Endothelial cell of umbilical vein (primary cell): Measurements from ENCODE around the gene ARSJ. TPM values are rescaled to one million over a fixed set of nuclear protein-coding genes. Genes with fewer than 3 reads are reported as not detected.
"Not testable (repeated sequence)": the region's sequence is repeated elsewhere in the genome, so short reads cannot be mapped to it uniquely, and the experiment has no call there.

Source experiments
- BruUV-seq: library from RNA; stranded (reverse); fragments of 400-500 nt; replicated peaks from 2 replicates; lab custom pipeline; 2021; lab: Mats Ljungman, UMichigan
- CTCF ChIA-PET: fragments of 300-600, 350-600 bp; sonication (Branson Sonifier 250); formaldehyde crosslinking; loops from one replicate; lab custom pipeline; 2021; ENCODE audit warnings: antibody characterized with exemption, inconsistent platforms; lab: Charles Lee
- POLR2A ChIA-PET: fragments of 300-600, 350-600 bp; sonication (Branson Sonifier 250); formaldehyde crosslinking; loops from one replicate; lab custom pipeline; 2021; ENCODE audit warnings: antibody characterized with exemption, inconsistent platforms; lab: Charles Lee
- DNase-seq: peaks from one replicate; pipeline ENCODE4 v3.0.0-alpha.2; 2011; ENCODE audit warnings: low read depth, low spot score
- FAIRE-seq: peaks from 2 replicates; lab custom pipeline; 2011; peaks lifted over from hg19 to GRCh38; lab: Jason Lieb, UNC
- H2AFZ ChIP-seq: 2 replicates; pipeline ENCODE4 v1.6.0; 2012; ENCODE audit warnings: low read depth, low read length, control low read depth, inconsistent platforms
- H3K27ac ChIP-seq: 2 replicates; pipeline ENCODE4 v1.5.1; 2011; ENCODE audit warnings: low read depth, mild to moderate bottlenecking, control low read depth, low read length, moderate library complexity; ENCODE audit not compliant: insufficient read depth
- H3K27me3 ChIP-seq, 2 experiments: 2 replicates each; pipeline versions ENCODE4 v1.6.0 to v1.6.1; 2011; ENCODE audit warnings: low read length in 2 of 2, mixed read lengths in 1 of 2; ENCODE audit not compliant: control insufficient read depth in 2 of 2, insufficient read depth in 2 of 2
- H3K36me3 ChIP-seq, 2 experiments: 2 replicates in 1 of 2; 3 replicates in 1 of 2; pipeline ENCODE4 v1.5.1; 2011; ENCODE audit warnings: low read length in 2 of 2, mild to moderate bottlenecking in 1 of 2, moderate library complexity in 1 of 2; ENCODE audit not compliant: control insufficient read depth in 2 of 2, insufficient read depth in 2 of 2; ENCODE audit errors: extremely low read depth in 1 of 2
- H3K4me1 ChIP-seq: 3 replicates; pipeline ENCODE4 v1.5.1; 2011; ENCODE audit warnings: mild to moderate bottlenecking, low read length; ENCODE audit not compliant: control insufficient read depth, insufficient read depth; ENCODE audit errors: extremely low read depth
- H3K4me2 ChIP-seq: 2 replicates; pipeline ENCODE4 v1.6.1; 2011; ENCODE audit warnings: low read length, control low read depth, mixed read lengths; ENCODE audit not compliant: insufficient read depth
- H3K4me3 ChIP-seq, 3 experiments: fragments of 200-600 bp in 1 of 3; sonication (generic), shearing (Covaris generic) in 1 of 3; replicated peaks in 1 of 3; 2 replicates each; pipeline ENCODE4 v1.5.1; 2011 to 2016; ENCODE audit warnings: control low read depth in 3 of 3, low read length in 3 of 3, mild to moderate bottlenecking in 2 of 3, inconsistent platforms in 1 of 3, low read depth in 1 of 3, moderate library complexity in 1 of 3; ENCODE audit not compliant: insufficient read depth in 1 of 3
- H3K79me2 ChIP-seq: 2 replicates; pipeline ENCODE4 v1.6.0; 2012; ENCODE audit warnings: low read length, inconsistent platforms; ENCODE audit not compliant: control insufficient read depth, insufficient read depth
- H3K9ac ChIP-seq: replicated peaks from 2 replicates; pipeline ENCODE3; 2011; ENCODE audit warnings: low read length, control low read depth; ENCODE audit not compliant: insufficient read depth; ENCODE audit errors: extremely low read depth
- H3K9me1 ChIP-seq: replicated peaks from 3 replicates; pipeline ENCODE4 v1.6.0; 2011; ENCODE audit warnings: mild to moderate bottlenecking, low read length; ENCODE audit not compliant: control insufficient read depth, insufficient read depth; ENCODE audit errors: extremely low read depth
- H3K9me3 ChIP-seq: replicated peaks from 2 replicates; pipeline ENCODE4 v1.5.1; 2012; ENCODE audit warnings: low read length, inconsistent platforms; ENCODE audit not compliant: control insufficient read depth, insufficient read depth
- H4K20me1 ChIP-seq: replicated peaks from 2 replicates; pipeline ENCODE3; 2011; ENCODE audit warnings: mild to moderate bottlenecking, low read length; ENCODE audit not compliant: control insufficient read depth, insufficient read depth; ENCODE audit errors: extremely low read depth
- FOS ChIP-seq: IDR thresholded peaks from 2 replicates; pipeline ENCODE4 v1.6.1; 2011; ENCODE audit warnings: mild to moderate bottlenecking, low read length, moderate library complexity, borderline replicate concordance; ENCODE audit not compliant: insufficient read depth
- GATA2 ChIP-seq: IDR thresholded peaks from 2 replicates; pipeline ENCODE4 v1.7.0; 2011; ENCODE audit warnings: low read depth, mild to moderate bottlenecking, moderate library complexity, mixed read lengths, low read length; ENCODE audit not compliant: insufficient read length, insufficient read depth
- JUN ChIP-seq: IDR thresholded peaks from 2 replicates; pipeline ENCODE4 v1.6.1; 2011; ENCODE audit warnings: borderline replicate concordance, low read depth; ENCODE audit not compliant: insufficient read length, insufficient read depth
- POLR2AphosphoS5 ChIP-seq: IDR thresholded peaks from 2 replicates; pipeline ENCODE4 v1.6.1; 2012; ENCODE audit warnings: low read depth, mild to moderate bottlenecking, control low read depth, low read length, moderate library complexity; ENCODE audit not compliant: insufficient read depth
- dilution Hi-C: fragments of 300-500 bp; cut with MboI; formaldehyde crosslinking; loops from one replicate; pipeline ENCODE4 v1.15.0; 2019; ENCODE audit warnings: low sequenced_read_pairs; ENCODE audit not compliant: extremely low pct_ligation_motif_present
- intact Hi-C: fragments of 100-400 bp; cut with micrococcal nuclease; formaldehyde crosslinking; loops from one replicate; pipeline ENCODE4 v1.10.0; 2022
- polyA plus RNA-seq, 4 experiments: library from polyadenylated mRNA; depleted of rRNA in 3 of 4; stranded (reverse) in 3 of 4; unstranded in 1 of 4; fragments of >200 nt; gene quantifications; 2 replicates each; pipeline versions ENCODE4 v1.2.1 to v1.2.3, GENCODE V29; 2011 to 2012; ENCODE audit warnings: missing spikeins in 1 of 4
- total RNA-seq: library from RNA; stranded (reverse); gene quantifications from 2 replicates; pipeline ENCODE4 v1.2.3, GENCODE V29; 2021

Gene ARSJ
- total and polyA plus RNA-seq, 2 donors (not counting 3 experiments of a cell fraction or from before 2014, with no cell fraction given) = 21.9 to 50.0 TPM

- peak; percentile 83 for FAIRE-seq
- POLR2A ChIA-PET = interaction anchor here (1.0 to 1.3 kb wide), 2 partner anchors 9 to 26 kb away, joined by 4 to 11 read pairs; partner anchors contain the start of gene ARSJ
- Histone ChIP-seq H3K27ac (no peak overlapping the region), H2AFZ (no peak overlapping the region), H3K4me3 (no peak overlapping the region), H3K9me1 (no peaks in the 10 kb centered on the region), H3K4me1 (peaks cover 15% of the 10 kb centered on the region), H4K20me1 (no peaks in the 10 kb centered on the region), H3K27me3 (no peaks in the 10 kb centered on the region), H3K4me2 (peak overlapping the region; percentile 64), H3K9me3 (no peaks in the 10 kb centered on the region), H3K36me3 (no peaks in the 10 kb centered on the region), H3K9ac (no peak overlapping the region), H3K79me2 (no peaks in the 10 kb centered on the region)
- CTCF ChIA-PET = interaction anchor here (0.6 to 1.3 kb wide), 12 partner anchors 9 to 373 kb away, joined by 3 to 17 read pairs (median 3); no protein-coding TSS in a partner anchor
- peak; percentile 76 for DNase-seq
- TF ChIP-seq GATA2 = no peak
- peak; percentile 62 for TF ChIP-seq JUN
- TF ChIP-seq POLR2AphosphoS5 = peak; percentile 26
- peak; percentile 62 for TF ChIP-seq FOS
- no TSS peak for BruUV-seq
- dilution Hi-C loops = no loop called here
- intact Hi-C loops = loop anchor here (1.0 kb wide), 2 partner anchors 9 to 25 kb away; no protein-coding TSS in a partner anchor
Observed at GRCh38 chr4:114005569-114006442, 26.4 kb upstream of the ARSJ start.

DNA sequence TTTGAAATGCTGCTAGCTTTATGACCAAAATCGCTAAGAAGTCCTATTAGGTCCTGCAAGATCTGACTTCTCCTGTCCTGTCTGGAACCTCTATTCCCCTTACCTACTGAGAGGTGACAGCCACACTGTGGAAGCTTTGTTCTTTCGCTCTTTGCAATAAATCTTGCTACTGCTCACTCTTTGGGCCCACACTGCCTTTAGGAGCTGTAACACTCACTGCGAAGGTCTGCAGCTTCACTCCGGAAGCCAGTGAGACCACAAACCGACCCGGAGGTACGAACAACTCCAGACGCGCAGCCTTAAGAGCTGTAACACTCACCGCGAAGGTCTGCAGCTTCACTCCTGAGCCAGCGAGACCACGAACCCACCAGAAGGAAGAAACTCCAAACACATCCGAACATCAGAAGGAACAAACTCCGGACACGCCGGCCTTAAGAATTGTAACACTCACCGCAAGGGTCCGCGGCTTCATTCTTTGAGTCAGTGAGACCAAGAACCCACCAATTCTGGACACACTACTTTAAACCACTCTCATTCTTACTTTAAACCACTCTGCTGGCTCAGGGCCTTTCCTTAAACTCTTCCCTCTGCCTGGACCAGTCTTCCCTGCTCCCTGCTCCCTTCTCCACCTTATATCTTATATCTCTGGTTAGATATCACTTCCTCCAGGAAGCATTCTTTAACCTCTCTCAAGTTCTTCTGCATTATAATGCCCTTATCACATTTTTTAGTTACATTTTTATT is 25.2 kb upstream of the ARSJ start:
- H3K9me1 ChIP-seq, H3K79me2 ChIP-seq, POLR2A ChIA-PET, H3K4me2 ChIP-seq, dilution Hi-C loops, H3K27me3 ChIP-seq, H3K36me3 ChIP-seq, H2AFZ ChIP-seq, H3K27ac ChIP-seq, H4K20me1 ChIP-seq, CTCF ChIA-PET, BruUV-seq, H3K4me3 ChIP-seq, H3K9me3 ChIP-seq, H3K9ac ChIP-seq, DNase-seq, FAIRE-seq, intact Hi-C loops: not testable (repeated sequence)
- H3K4me1 ChIP-seq = peaks cover 15% of the 10 kb centered on the region
